Memory B cell (primary cell): ENCODE measurements around the gene TRAF1.

Source experiments
- ATAC-seq: fragments of 150-1000 bp; cut with Tn5 transposase; 2 replicates; pipeline ENCODE4 v1.10.0; 2021; ENCODE audit warnings: low read depth, mild to moderate bottlenecking, moderate library complexity
- DNase-seq, 2 donors: peaks; one replicate each; pipeline ENCODE4 v3.0.0; 2022; ENCODE audit warnings: low spot score in 2 of 2
- H3K27ac Mint-ChIP-seq: one replicate; pipeline ENCODE4 v1.8.0; 2022; ENCODE audit warnings: mild to moderate bottlenecking, moderate library complexity, mixed read lengths
- H3K27me3 Mint-ChIP-seq: one replicate; pipeline ENCODE4 v1.8.0; 2022; ENCODE audit warnings: mixed read lengths
- H3K36me3 Mint-ChIP-seq: one replicate; pipeline ENCODE4 v1.8.0; 2022; ENCODE audit warnings: mild to moderate bottlenecking, mixed read lengths
- H3K4me1 Mint-ChIP-seq: one replicate; pipeline ENCODE4 v1.8.0; 2022; ENCODE audit warnings: mixed read lengths
- H3K4me3 Mint-ChIP-seq: one replicate; pipeline ENCODE4 v1.8.0; 2022; ENCODE audit warnings: mild to moderate bottlenecking, moderate library complexity, mixed read lengths
- H3K9me3 Mint-ChIP-seq: one replicate; pipeline ENCODE4 v1.8.0; 2022; ENCODE audit warnings: mixed read lengths

The TRAF1 gene

GRCh38 chr9:120914396-120914795, 12.2 kb downstream of the TRAF1 start:
- no peaks in the 10 kb centered on the region for H3K9me3 Mint-ChIP-seq
- ATAC-seq (no peak), DNase-seq (no peak)
- no peaks in the 10 kb centered on the region for H3K27me3 Mint-ChIP-seq
- peaks cover 9% of the 10 kb centered on the region for H3K4me1 Mint-ChIP-seq
- H3K27ac Mint-ChIP-seq = no peak overlapping the region
- H3K4me3 Mint-ChIP-seq = no peak overlapping the region
- peaks cover 12% of the 10 kb centered on the region for H3K36me3 Mint-ChIP-seq

DNA sequence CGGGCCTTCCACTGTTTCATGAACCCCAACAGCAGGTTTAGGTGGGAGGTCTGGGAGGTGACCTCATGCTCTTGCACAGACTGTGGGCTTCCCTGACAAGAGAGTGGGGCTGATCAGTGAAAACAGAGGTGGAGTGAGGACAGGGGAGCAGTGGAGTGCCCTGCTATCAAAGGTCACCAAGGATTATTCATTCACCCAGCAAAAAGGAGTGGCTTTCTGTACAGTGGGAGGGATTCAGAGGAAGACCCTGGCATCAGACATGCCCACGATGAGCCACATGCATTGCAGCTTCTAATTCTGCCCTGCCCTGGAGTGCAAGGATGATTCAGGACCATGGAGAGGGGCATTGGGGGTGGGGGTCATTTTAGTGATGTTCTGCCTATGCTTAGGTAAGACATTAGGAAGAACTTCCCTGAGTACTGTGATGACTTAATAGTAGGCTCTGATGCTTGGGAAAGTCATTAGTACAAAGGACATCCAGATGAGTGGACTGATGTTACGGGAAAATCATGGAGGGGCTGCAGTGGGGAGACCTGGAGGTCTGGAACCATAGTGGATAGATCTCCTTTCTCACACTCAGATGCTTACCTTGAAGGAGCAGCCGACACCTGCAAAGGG, 12.8 kb downstream of the TRAF1 start:
- ATAC-seq (no peak), DNase-seq (no peak)
- Mint-ChIP-seq H3K4me3 (no peak overlapping the region), H3K27ac (no peak overlapping the region), H3K27me3 (no peaks in the 10 kb centered on the region), H3K36me3 (peaks cover 12% of the 10 kb centered on the region), H3K4me1 (peaks cover 9% of the 10 kb centered on the region), H3K9me3 (no peaks in the 10 kb centered on the region)

GRCh38 chr9:120912958-120913646, 13.5 kb downstream of the TRAF1 start:
- H3K4me1 Mint-ChIP-seq = peaks cover 9% of the 10 kb centered on the region
- no peak for DNase-seq
- H3K4me3 Mint-ChIP-seq = no peak overlapping the region
- no peaks in the 10 kb centered on the region for H3K27me3 Mint-ChIP-seq
- H3K27ac Mint-ChIP-seq = no peak overlapping the region
- no peak for ATAC-seq
- H3K9me3 Mint-ChIP-seq = no peaks in the 10 kb centered on the region
- H3K36me3 Mint-ChIP-seq = peaks cover 11% of the 10 kb centered on the region

GRCh38 chr9:120911295-120911837, 15.2 kb downstream of the TRAF1 start:
- Mint-ChIP-seq H3K27me3 (no peaks in the 10 kb centered on the region), H3K27ac (no peak overlapping the region), H3K36me3 (peaks cover 10% of the 10 kb centered on the region), H3K4me3 (no peak overlapping the region), H3K9me3 (no peaks in the 10 kb centered on the region), H3K4me1 (peaks cover 13% of the 10 kb centered on the region)
- ATAC-seq (no peak), DNase-seq (no peak)

DNA sequence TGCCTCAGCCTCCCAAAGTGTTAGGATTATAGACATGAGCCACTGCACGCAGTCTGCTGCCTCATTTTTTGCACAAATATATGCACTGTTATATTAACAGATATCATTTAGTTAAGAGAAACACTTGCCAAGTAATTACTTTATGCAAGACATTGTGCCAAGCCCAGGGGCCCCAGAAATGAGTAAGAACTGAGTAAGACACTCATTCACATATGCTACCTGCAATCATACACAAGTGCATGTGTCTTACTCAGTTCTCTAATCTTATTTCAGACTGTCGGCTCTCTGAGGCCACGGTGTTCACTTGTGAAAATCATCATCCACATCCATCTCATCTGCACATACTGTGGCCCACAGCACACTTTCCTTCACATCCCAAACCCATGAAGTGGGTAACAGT, 16.0 kb downstream of the TRAF1 start:
- H3K4me1 Mint-ChIP-seq = peaks cover 14% of the 10 kb centered on the region
- H3K9me3 Mint-ChIP-seq = no peaks in the 10 kb centered on the region
- peaks cover 10% of the 10 kb centered on the region for H3K36me3 Mint-ChIP-seq
- DNase-seq (no peak), ATAC-seq (no peak)
- H3K27ac Mint-ChIP-seq = no peak overlapping the region
- H3K4me3 Mint-ChIP-seq = no peak overlapping the region
- no peaks in the 10 kb centered on the region for H3K27me3 Mint-ChIP-seq

DNA sequence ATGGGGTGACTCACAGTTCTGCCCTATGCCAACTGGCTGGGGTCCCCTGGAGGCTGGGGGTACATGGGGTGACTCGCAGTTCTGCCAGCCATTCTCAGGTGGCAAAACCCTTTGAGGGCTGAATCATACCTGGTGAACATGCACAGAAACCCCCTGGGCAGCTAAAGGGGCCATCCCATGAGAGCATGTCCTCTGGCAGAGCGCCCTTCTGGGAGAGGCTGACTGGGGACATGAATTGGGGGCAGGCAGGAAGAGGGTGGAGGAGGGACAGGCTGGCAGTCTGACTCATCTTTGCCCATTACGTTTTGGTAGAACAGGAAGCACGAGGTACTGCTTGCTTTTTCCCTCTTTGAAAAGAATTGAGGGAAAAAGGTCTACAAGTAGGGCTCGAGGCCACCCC, 16.7 kb downstream of the TRAF1 start:
- Mint-ChIP-seq H3K4me1 (peaks cover 21% of the 10 kb centered on the region), H3K27ac (no peak overlapping the region)

DNA sequence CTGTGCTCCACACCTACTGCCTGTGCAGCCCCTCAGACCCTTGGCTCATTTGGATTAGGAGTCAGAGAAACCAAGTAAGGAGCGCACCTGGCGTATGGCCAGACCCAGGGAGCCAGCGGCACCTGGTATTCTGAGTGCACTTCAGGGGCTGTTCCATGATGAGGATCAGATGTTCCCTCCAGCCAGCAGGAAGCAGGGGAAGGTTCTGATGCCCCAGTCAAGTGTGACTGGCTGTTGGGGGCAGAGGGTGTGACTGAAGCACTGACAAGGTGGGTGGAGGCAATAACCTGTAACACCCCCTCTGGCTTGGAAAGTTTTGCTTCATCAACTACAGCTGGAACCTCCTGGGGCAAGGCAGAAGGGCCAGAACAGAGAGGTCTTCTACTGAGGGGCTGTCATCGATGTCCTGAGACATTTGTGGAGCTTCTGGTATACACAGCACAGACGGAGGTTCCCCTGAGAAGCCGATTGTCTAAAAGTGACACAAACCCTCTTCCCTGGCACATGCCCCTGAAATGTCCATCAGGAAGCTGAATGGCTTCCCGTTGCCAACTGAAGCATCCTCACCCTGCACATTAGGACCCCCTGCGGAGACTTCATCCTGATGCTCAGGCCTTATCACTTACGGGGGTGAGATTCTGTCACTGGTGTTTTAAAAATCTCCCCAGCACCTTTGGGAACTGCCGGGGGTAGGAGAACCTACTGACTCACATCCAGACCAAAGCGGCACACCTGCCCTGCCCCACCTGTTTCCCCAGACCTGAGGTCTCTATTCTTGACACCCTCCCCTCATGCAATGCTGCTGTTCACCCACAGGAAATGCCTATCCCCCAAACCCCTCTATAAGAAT, 21.1 kb downstream of the TRAF1 start:
- Mint-ChIP-seq H3K27ac (peak overlapping the region; percentile 98), H3K9me3 (no peaks in the 10 kb centered on the region), H3K4me3 (no peak overlapping the region), H3K4me1 (peaks cover 51% of the 10 kb centered on the region), H3K36me3 (peaks cover 2% of the 10 kb centered on the region), H3K27me3 (no peaks in the 10 kb centered on the region)
- ATAC-seq = peak; percentile 45
- no peak for DNase-seq

More for the DNA sequence above, 16.7 kb downstream of the TRAF1 start:
- DNase-seq (no peak), ATAC-seq (no peak)
- Mint-ChIP-seq H3K9me3 (no peaks in the 10 kb centered on the region), H3K4me3 (no peak overlapping the region), H3K36me3 (peaks cover 10% of the 10 kb centered on the region), H3K27me3 (no peaks in the 10 kb centered on the region)

- Mint-ChIP-seq H3K9me3 (no peaks in the 10 kb centered on the region), H3K4me1 (peaks cover 49% of the 10 kb centered on the region), H3K36me3 (peaks cover 2% of the 10 kb centered on the region), H3K4me3 (no peak overlapping the region), H3K27ac (peak overlapping the region; percentile 98), H3K27me3 (no peaks in the 10 kb centered on the region)
- DNase-seq = no peak
- no peak for ATAC-seq
Observed at GRCh38 chr9:120904978-120905301, 21.7 kb downstream of the TRAF1 start.

DNA sequence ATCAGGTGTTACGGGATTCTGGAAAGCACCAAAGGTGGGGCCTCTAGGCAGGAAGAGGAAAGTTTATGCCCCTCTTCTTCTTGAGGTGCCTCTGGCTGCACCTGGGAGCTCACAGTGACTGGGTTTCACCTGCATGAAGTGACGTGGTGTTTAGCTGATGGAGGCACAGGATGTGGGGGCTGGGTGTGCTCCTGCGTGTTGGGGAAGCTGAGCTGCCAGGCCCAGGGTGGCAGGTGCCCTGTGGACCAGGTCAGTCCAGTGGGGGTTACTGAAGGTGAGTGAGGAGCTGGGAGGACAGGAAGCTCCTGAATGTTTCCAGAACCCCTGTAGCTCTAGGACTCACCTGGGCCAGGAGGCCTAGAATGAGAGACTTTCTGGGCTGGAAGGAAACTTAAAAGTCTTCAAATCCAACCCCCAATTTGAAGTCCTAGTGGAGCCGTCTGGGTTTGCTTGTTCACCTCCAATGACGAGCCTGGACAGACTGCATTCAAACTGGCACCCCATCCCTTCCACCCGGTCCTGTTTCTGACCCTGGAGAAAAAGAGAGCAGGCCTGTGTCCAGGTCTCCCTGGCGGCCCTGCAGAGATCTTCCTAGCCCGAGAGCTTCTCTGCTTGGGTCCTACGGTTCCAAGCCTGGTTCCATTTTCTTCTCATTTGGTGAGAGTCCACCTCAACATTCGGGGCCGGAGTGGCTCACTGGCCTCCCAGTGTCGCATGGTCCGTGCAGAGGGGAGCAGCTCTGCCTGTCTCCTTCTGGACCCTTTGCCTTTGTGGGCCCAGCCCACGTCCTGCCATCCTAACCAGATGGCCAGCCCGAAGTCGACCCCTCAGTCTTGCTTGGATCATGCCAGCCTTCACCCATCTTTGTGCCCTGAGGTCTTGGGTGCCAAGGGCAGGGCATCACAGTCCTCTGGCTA, 22.3 kb downstream of the TRAF1 start:
- Mint-ChIP-seq H3K4me1 (peaks cover 49% of the 10 kb centered on the region), H3K4me3 (no peak overlapping the region), H3K9me3 (no peaks in the 10 kb centered on the region), H3K27me3 (no peaks in the 10 kb centered on the region), H3K27ac (peak overlapping the region; percentile 98), H3K36me3 (peaks cover 2% of the 10 kb centered on the region)
- ATAC-seq (peak; percentile 90), DNase-seq (peak; percentile 32 to 57)

DNA sequence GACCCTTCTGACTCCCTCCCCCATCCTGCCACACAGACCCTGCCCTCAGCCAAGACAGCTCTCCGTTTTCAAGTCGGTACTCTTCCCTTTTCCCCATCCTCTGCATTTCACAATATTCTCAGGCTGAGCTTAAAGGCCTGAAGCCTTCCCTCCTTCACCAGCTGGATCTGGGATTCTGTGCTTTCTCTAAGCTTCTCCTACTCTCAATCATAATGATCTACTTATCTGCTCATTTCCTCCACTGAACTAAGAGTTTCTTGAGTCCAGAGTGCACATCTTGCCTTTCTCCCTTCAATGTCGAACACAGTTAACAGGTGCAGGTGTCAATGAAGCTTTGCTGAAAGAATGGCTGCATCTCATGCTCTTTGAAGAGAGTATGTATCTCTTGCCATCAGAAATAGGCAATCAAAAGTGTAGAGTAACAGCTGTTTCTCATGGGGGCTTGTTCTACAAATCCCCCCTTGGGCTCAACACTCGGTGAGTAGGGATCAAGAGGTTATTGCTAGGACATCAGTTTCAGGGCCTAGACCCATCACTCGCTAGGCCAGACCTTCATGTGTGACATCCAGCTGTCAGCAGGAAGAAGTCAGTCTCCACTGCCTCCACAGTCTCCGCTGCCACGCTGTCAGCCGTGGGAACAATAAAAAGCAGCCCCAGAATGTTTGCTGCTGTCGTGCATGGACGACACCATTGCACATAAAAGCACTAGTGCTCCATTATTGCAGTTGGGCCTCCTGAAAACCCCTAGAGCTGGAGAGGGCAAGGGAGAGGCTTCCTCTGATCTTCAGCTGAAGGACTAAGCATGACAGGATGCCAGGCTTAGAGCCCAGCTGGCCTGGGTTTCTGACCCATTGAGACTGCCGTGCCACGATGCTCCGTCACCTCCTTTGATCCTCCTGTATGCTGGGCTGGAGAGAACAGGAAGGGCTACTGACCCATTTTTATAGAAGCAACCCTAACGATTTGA, 23.7 kb downstream of the TRAF1 start:
- Mint-ChIP-seq H3K27me3 (no peaks in the 10 kb centered on the region), H3K27ac (peak overlapping the region; percentile 98), H3K4me3 (peak overlapping the region; percentile 22), H3K9me3 (no peaks in the 10 kb centered on the region), H3K4me1 (peaks cover 49% of the 10 kb centered on the region), H3K36me3 (peaks cover 2% of the 10 kb centered on the region)
- ATAC-seq (no peak), DNase-seq (no peak)

- DNase-seq = no peak
- no peak overlapping the region for H3K4me3 Mint-ChIP-seq
- H3K4me1 Mint-ChIP-seq = peaks cover 51% of the 10 kb centered on the region
- ATAC-seq = no peak
- H3K27ac Mint-ChIP-seq = peak overlapping the region; percentile 98
- no peaks in the 10 kb centered on the region for H3K36me3 Mint-ChIP-seq
- no peaks in the 10 kb centered on the region for H3K27me3 Mint-ChIP-seq
- no peaks in the 10 kb centered on the region for H3K9me3 Mint-ChIP-seq
Observed at GRCh38 chr9:120901755-120902568, 24.6 kb downstream of the TRAF1 start.

DNA sequence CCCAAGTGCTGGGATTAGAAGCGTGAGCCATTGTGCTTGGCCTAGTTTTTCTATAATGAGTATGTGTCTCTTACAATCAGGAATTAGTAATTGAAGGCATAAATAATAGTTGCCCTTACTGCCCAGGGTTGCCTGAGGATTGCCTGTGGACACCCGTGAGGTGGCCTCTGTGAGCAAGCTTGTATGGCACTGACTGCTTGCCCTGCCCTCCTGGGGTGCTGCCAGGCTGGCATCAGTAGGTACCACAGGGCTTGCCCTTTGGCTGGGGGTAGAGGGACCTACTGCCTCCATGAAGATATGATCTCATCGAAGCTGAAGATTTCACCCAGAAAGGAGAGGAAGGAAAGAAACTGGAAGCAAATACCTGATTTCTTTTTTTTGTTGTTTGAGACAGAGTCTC, 25.8 kb downstream of the TRAF1 start:
- ATAC-seq (no peak), DNase-seq (no peak)
- Mint-ChIP-seq H3K4me3 (no peak overlapping the region), H3K36me3 (no peaks in the 10 kb centered on the region), H3K4me1 (peaks cover 48% of the 10 kb centered on the region), H3K27me3 (no peaks in the 10 kb centered on the region), H3K27ac (no peak overlapping the region), H3K9me3 (no peaks in the 10 kb centered on the region)
